ENCODE data around the gene EEA1. TPM values are rescaled to one million over a fixed set of nuclear protein-coding genes. Genes with fewer than 3 reads are reported as not detected.

Gene EEA1
- 7.5 and 12.3 TPM in 2 replicates for total RNA-seq

GRCh38 chr12:92928962-92929915 is at the start of gene EEA1:
Gene EEA1, minus strand, starts transcription at chr12:92929295. Its CDS starts 229 bp downstream, at chr12:92929066.

Other genes starting within 250 kb of the EEA1 start
- gene PLEKHG7, start 226.3 kb downstream of the EEA1 start, total RNA-seq: not detected in 2 replicates

All from hair follicular keratinocyte (primary cell).